ENCODE measurements around the gene CCDC40.

GRCh38 chr17:80113033-80113484 lies 76.6 kb downstream of the CCDC40 start:
- no peak for TF ChIP-seq CTCF (IDR thresholded peaks at IDR 0.05 in 2 of 3, conservative IDR thresholded peaks at IDR 0.05 in 1 of 3; ENCODE audit: control insufficient read depth in 2 of 3, extremely low read depth in 1 of 3, insufficient read depth in 1 of 3, low read depth in 3 of 3, low read length in 3 of 3)
- no peak for TF ChIP-seq SRF (IDR thresholded peaks at IDR 0.05; ENCODE audit: low read depth in 2 of 2, low read length in 2 of 2)
- no peak for TF ChIP-seq ASH2L (IDR thresholded peaks at IDR 0.05; ENCODE audit: borderline replicate concordance, low read depth)
- TF ChIP-seq SUZ12 (IDR thresholded peaks at IDR 0.05; ENCODE audit: unreplicated experiment): no peak
